B cell (primary cell): ENCODE data around the gene JMJD1C. TPM values are rescaled to one million over a fixed set of nuclear protein-coding genes. Genes with fewer than 3 reads are reported as not detected.

Experiments used
- ATAC-seq: fragments of 200-7000 bp; cut with Tn5 transposase; one replicate; pipeline ENCODE4 v1.10.0; 2021; ENCODE audit warnings: low read depth, mild to moderate bottlenecking, moderate number of reproducible peaks, moderate library complexity
- CTCF ChIA-PET: fragments of 350-600 bp; sonication (Branson Sonifier 250); formaldehyde crosslinking; loops from one replicate; lab custom pipeline; 2021; ENCODE audit warnings: antibody characterized with exemption, inconsistent platforms; lab: Charles Lee
- POLR2A ChIA-PET: fragments of 350-600 bp; sonication (Branson Sonifier 250); formaldehyde crosslinking; loops from one replicate; lab custom pipeline; 2021; ENCODE audit warnings: antibody characterized with exemption; lab: Charles Lee
- DNase-seq: peaks from one replicate; pipeline ENCODE4 v3.0.0; 2013
- H2AFZ ChIP-seq: 2 replicates; pipeline ENCODE4 v1.6.1; 2012; ENCODE audit warnings: mild to moderate bottlenecking, low read depth, low read length; ENCODE audit not compliant: insufficient read depth, poor library complexity, severe bottlenecking
- H3K27ac ChIP-seq, 2 donors: 1 replicate in 1 of 2; 2 replicates in 1 of 2; pipeline ENCODE4 v1.5.1; 2012 to 2013; ENCODE audit warnings: low read length in 2 of 2, mild to moderate bottlenecking in 2 of 2, moderate library complexity in 1 of 2
- H3K27me3 ChIP-seq, 4 experiments: fragments of 200-600 bp in 1 of 4; sonication (generic) in 1 of 4; replicated peaks in 1 of 4; 1 replicate in 2 of 4; 2 replicates in 2 of 4; pipeline versions ENCODE4 v1.6.1 to v1.7.0; 2013 to 2016; ENCODE audit warnings: low read length in 3 of 4, mild to moderate bottlenecking in 2 of 4, mixed read lengths in 1 of 4, moderate library complexity in 1 of 4; ENCODE audit not compliant: insufficient read depth in 4 of 4, control insufficient read depth in 3 of 4; ENCODE audit errors: control extremely low read depth in 1 of 4
- H3K36me3 ChIP-seq, 2 experiments: replicated peaks in 1 of 2; 1 replicate in 1 of 2; 2 replicates in 1 of 2; pipeline versions ENCODE4 v1.6.1 to v1.7.1; 2013; ENCODE audit warnings: low read length in 1 of 2; ENCODE audit not compliant: insufficient read depth in 2 of 2, control insufficient read depth in 1 of 2; ENCODE audit errors: control extremely low read depth in 1 of 2, extremely low read depth in 1 of 2
- H3K4me1 ChIP-seq, 2 donors: fragments of 200-600 bp in 1 of 2; sonication (generic) in 1 of 2; 1 replicate in 1 of 2; 2 replicates in 1 of 2; pipeline versions ENCODE4 v1.5.1 to v1.6.1; 2013 to 2017; ENCODE audit warnings: low read length in 2 of 2; ENCODE audit not compliant: control insufficient read depth in 2 of 2, insufficient read depth in 2 of 2
- H3K4me2 ChIP-seq: replicated peaks from 2 replicates; pipeline ENCODE3; 2012; ENCODE audit warnings: mild to moderate bottlenecking, low read depth, low read length; ENCODE audit not compliant: poor library complexity, severe bottlenecking
- H3K4me3 ChIP-seq, 5 experiments: fragments of 200-600 bp in 1 of 5; sonication (generic) in 1 of 5; 1 replicate in 3 of 5; 2 replicates in 2 of 5; pipeline versions ENCODE4 v1.5.1 to v1.7.0; 2011 to 2016; ENCODE audit warnings: low read length in 4 of 5, mild to moderate bottlenecking in 4 of 5, low read depth in 2 of 5, control low read depth in 1 of 5, moderate library complexity in 1 of 5; ENCODE audit not compliant: insufficient read depth in 1 of 5; ENCODE audit errors: control extremely low read depth in 1 of 5, extremely low read depth in 1 of 5
- H3K79me2 ChIP-seq: fragments of 200-600 bp; sonication (generic); one replicate; pipeline ENCODE4 v1.6.0; 2016; ENCODE audit warnings: low read length; ENCODE audit not compliant: control insufficient read depth, insufficient read depth
- H3K9ac ChIP-seq: fragments of 200-600 bp; sonication (generic); 2 replicates; pipeline ENCODE4 v1.6.1; 2017; ENCODE audit warnings: mild to moderate bottlenecking, low read length, moderate library complexity
- H3K9me3 ChIP-seq, 3 donors: one replicate each; pipeline versions ENCODE4 v1.6.1 to v1.7.1; 2013; ENCODE audit warnings: low read length in 2 of 3; ENCODE audit not compliant: control insufficient read depth in 2 of 3, insufficient read depth in 1 of 3; ENCODE audit errors: control extremely low read depth in 1 of 3
- H4K20me1 ChIP-seq: 2 replicates; pipeline ENCODE4 v1.6.0; 2012; ENCODE audit warnings: mild to moderate bottlenecking, low read length; ENCODE audit not compliant: insufficient read depth, control insufficient read depth, poor library complexity, severe bottlenecking
- H3K27ac Mint-ChIP-seq: one replicate; pipeline ENCODE4 v1.8.0; 2021; ENCODE audit warnings: mixed read lengths
- H3K27me3 Mint-ChIP-seq: one replicate; pipeline ENCODE4 v1.8.0; 2021; ENCODE audit warnings: mixed read lengths
- H3K4me1 Mint-ChIP-seq: one replicate; pipeline ENCODE4 v1.8.0; 2021; ENCODE audit warnings: mixed read lengths
- H3K4me3 Mint-ChIP-seq: one replicate; pipeline ENCODE4 v1.8.0; 2021; ENCODE audit warnings: mixed read lengths
- H3K9me3 Mint-ChIP-seq: one replicate; pipeline ENCODE4 v1.8.0; 2022; ENCODE audit warnings: mixed read lengths; ENCODE audit not compliant: insufficient read depth
- CTCF ChIP-seq: fragments of 200-600 bp; IDR thresholded peaks from one replicate; pipeline ENCODE4 v1.8.0; 2022; ENCODE audit warnings: antibody characterized with exemption, mild to moderate bottlenecking
- EZH2 ChIP-seq: IDR thresholded peaks from 2 replicates; pipeline ENCODE4 v1.6.1; 2012; ENCODE audit warnings: borderline replicate concordance, low read depth, mild to moderate bottlenecking, moderate library complexity, low read length; ENCODE audit not compliant: insufficient read depth, poor library complexity, severe bottlenecking
- WGBS: methylation state at CpG from one replicate; pipeline ENCODE4 v1.1.5; 2013; ENCODE audit warnings: missing lambda C conversion rate; ENCODE audit not compliant: insufficient coverage; 5-methylcytosine and 5-hydroxymethylcytosine counted together
- intact Hi-C: fragments of 100-400 bp; cut with micrococcal nuclease; formaldehyde crosslinking; loops from one replicate; pipeline ENCODE4 v1.10.0; 2022
- polyA plus RNA-seq: library from polyadenylated mRNA; depleted of rRNA; stranded (reverse); fragments of >200 nt; gene quantifications from 2 replicates; pipeline ENCODE4 v1.2.3, GENCODE V29; 2012
- total RNA-seq, 2 donors: library from RNA; stranded (reverse); fragments of 120-200 nt in 1 of 2; gene quantifications; 1 replicate in 1 of 2; 2 replicates in 1 of 2; pipeline versions ENCODE4 v1.2.3 to v1.2.4, GENCODE V29; 2013 to 2022

JMJD1C gene
- total and polyA plus RNA-seq, 2 donors (not counting 1 experiment from before 2014, with no cell fraction given), result 81.8 to 235 TPM

- POLR2A ChIA-PET, result no interaction called here
These were observed 218.0 kb downstream of the JMJD1C start for GRCh38 chr10:63247771-63248170.

GRCh38 chr10:63246356-63246755 is 219.4 kb downstream of the JMJD1C start:
- peaks cover 2% of the 10 kb centered on the region for H3K9me3 Mint-ChIP-seq
- intact Hi-C loops, result no loop called here
- peaks cover 47 to 52% of the 10 kb centered on the region in 2 donors for H3K4me1 ChIP-seq
- peaks cover 0 to 9% (median 0%) of the 10 kb centered on the region in 3 donors for H3K9me3 ChIP-seq
- CTCF ChIA-PET, result interaction anchor here (0.6 to 1.5 kb wide), 3 partner anchors 16 to 188 kb away, joined by 3 to 5 read pairs (median 3); no protein-coding TSS in a partner anchor
- peak overlapping the region; percentile 56 for H3K4me3 Mint-ChIP-seq
- no peak overlapping the region for H2AFZ ChIP-seq
- DNase-seq (no peak), ATAC-seq (no peak)
- H3K36me3 ChIP-seq, result peaks cover 4 to 19% of the 10 kb centered on the region in 2 experiments
- peaks cover 97% of the 10 kb centered on the region for H4K20me1 ChIP-seq
- TF ChIP-seq EZH2 (no peak), CTCF (no peak)
- peaks cover 62% of the 10 kb centered on the region for H3K4me1 Mint-ChIP-seq
- H3K27me3 Mint-ChIP-seq, result no peaks in the 10 kb centered on the region
- H3K27me3 ChIP-seq, result no peaks in the 10 kb centered on the region
- H3K4me3 ChIP-seq, result no peak overlapping the region
- POLR2A ChIA-PET, result interaction anchor here (1.5 kb wide), 1 partner anchor 23 kb away, joined by 5 read pairs; no protein-coding TSS in a partner anchor
- 90% methylated on average over 2 of the region's 3 CpGs for WGBS
- peak overlapping the region; percentile 27 for H3K4me2 ChIP-seq
- no peak overlapping the region for H3K9ac ChIP-seq
- peak overlapping the region in 1 of 2 donors; percentile 66 for H3K27ac ChIP-seq
- peaks cover 99% of the 10 kb centered on the region for H3K79me2 ChIP-seq
- peak overlapping the region; percentile 54 for H3K27ac Mint-ChIP-seq

More at GRCh38 chr10:63247771-63248170, 218.0 kb downstream of the JMJD1C start:
- CTCF ChIA-PET, result no interaction called here
- Histone ChIP-seq H3K9ac (no peak overlapping the region), H3K79me2 (peaks cover 99% of the 10 kb centered on the region), H3K27me3 (no peaks in the 10 kb centered on the region), H3K4me3 (no peak overlapping the region), H3K27ac (no peak overlapping the region), H4K20me1 (peaks cover 97% of the 10 kb centered on the region), H2AFZ (no peak overlapping the region), H3K4me2 (peak overlapping the region; percentile 15), H3K36me3 (peaks cover 4 to 26% of the 10 kb centered on the region in 2 experiments), H3K9me3 (peaks cover 0 to 9% (median 0%) of the 10 kb centered on the region in 3 donors), H3K4me1 (peaks cover 47 to 48% of the 10 kb centered on the region in 2 donors)
- intact Hi-C loops, result no loop called here
- Mint-ChIP-seq H3K27me3 (no peaks in the 10 kb centered on the region), H3K4me1 (peaks cover 65% of the 10 kb centered on the region), H3K4me3 (no peak overlapping the region), H3K9me3 (peaks cover 2% of the 10 kb centered on the region), H3K27ac (peak overlapping the region; percentile 24)
- WGBS, result no CpG with 5 or more reads among the region's 4 CpGs
- ATAC-seq (no peak), DNase-seq (no peak)
- TF ChIP-seq EZH2, result no peak
